ENCODE data around the gene TRABD2A.
"Not testable (repeated sequence)": the region's sequence is repeated elsewhere in the genome, so short reads cannot be mapped to it uniquely, and the experiment has no call there.

The TRABD2A gene

GRCh38 chr2:84880645-84881521 is at the start of gene TRABD2A:
TSS of gene TRABD2A (minus strand) at chr2:84881084. CDS start at chr2:84881039, 45 bp downstream.
- H3K4me3 Mint-ChIP-seq, result peak within 1 kb of the TSS; percentile 87
- peaks cover 40% of the 10 kb centered on the region for H3K4me1 Mint-ChIP-seq
- ATAC-seq (peak; percentile 59), DNase-seq (ENCODE audit: low spot score in 2 of 2) (peak; percentile 39 to 77)
- H3K27ac Mint-ChIP-seq, result peak within 1 kb of the TSS; percentile 91
- H3K9me3 Mint-ChIP-seq, result no peaks in the 10 kb centered on the region
- no peaks in the 10 kb centered on the region for H3K36me3 Mint-ChIP-seq

- Mint-ChIP-seq H3K4me3 (peak overlapping the region; percentile 91), H3K36me3 (peaks cover 19% of the 10 kb centered on the region), H3K4me1 (peaks cover 44% of the 10 kb centered on the region), H3K27ac (peak overlapping the region; percentile 74), H3K9me3 (no peaks in the 10 kb centered on the region)
- DNase-seq (ENCODE audit: low spot score in 2 of 2), result no peak
- no peak for ATAC-seq
Observed at GRCh38 chr2:84927275-84927627, 46.4 kb upstream of the TRABD2A start.

GRCh38 chr2:84925724-84926376 is 45.0 kb upstream of the TRABD2A start:
- H3K27ac Mint-ChIP-seq, result peak overlapping the region; percentile 88
- H3K9me3 Mint-ChIP-seq, result no peaks in the 10 kb centered on the region
- H3K4me3 Mint-ChIP-seq, result peak overlapping the region; percentile 91
- H3K4me1 Mint-ChIP-seq, result peaks cover 36% of the 10 kb centered on the region
- peak; percentile 99 for DNase-seq (ENCODE audit: low spot score in 2 of 2)
- peak; percentile 96 for ATAC-seq
- peaks cover 19% of the 10 kb centered on the region for H3K36me3 Mint-ChIP-seq

- Mint-ChIP-seq H3K9me3 (no peaks in the 10 kb centered on the region), H3K4me1 (peaks cover 39% of the 10 kb centered on the region), H3K36me3 (peaks cover 19% of the 10 kb centered on the region), H3K27ac (peak overlapping the region; percentile 88), H3K4me3 (peak overlapping the region; percentile 91)
- ATAC-seq (peak; percentile 3), DNase-seq (ENCODE audit: low spot score in 2 of 2) (no peak)
Observed at GRCh38 chr2:84925336-84925723, 44.4 kb upstream of the TRABD2A start.

GRCh38 chr2:84924173-84925106 is 43.6 kb upstream of the TRABD2A start:
- ATAC-seq (no peak), DNase-seq (ENCODE audit: low spot score in 2 of 2) (peak in 1 of 2 donors; percentile 67)
- Mint-ChIP-seq H3K27ac (peak overlapping the region; percentile 88), H3K9me3 (no peaks in the 10 kb centered on the region), H3K36me3 (peaks cover 19% of the 10 kb centered on the region), H3K4me1 (peaks cover 47% of the 10 kb centered on the region), H3K4me3 (peak overlapping the region; percentile 48)

GRCh38 chr2:84923009-84923408 is 42.1 kb upstream of the TRABD2A start:
- ATAC-seq (no peak), DNase-seq (ENCODE audit: low spot score in 2 of 2) (no peak)
- H3K4me3 Mint-ChIP-seq, result no peak overlapping the region
- no peaks in the 10 kb centered on the region for H3K9me3 Mint-ChIP-seq
- peaks cover 19% of the 10 kb centered on the region for H3K36me3 Mint-ChIP-seq
- H3K27ac Mint-ChIP-seq, result no peak overlapping the region
- H3K4me1 Mint-ChIP-seq, result peaks cover 54% of the 10 kb centered on the region

GRCh38 chr2:84919885-84920580 is 39.1 kb upstream of the TRABD2A start:
- Mint-ChIP-seq H3K27ac (peak overlapping the region; percentile 65), H3K9me3 (no peaks in the 10 kb centered on the region), H3K4me1 (peaks cover 27% of the 10 kb centered on the region), H3K36me3 (peaks cover 2% of the 10 kb centered on the region), H3K4me3 (peak overlapping the region; percentile 11)
- ATAC-seq (peak; percentile 64), DNase-seq (ENCODE audit: low spot score in 2 of 2) (no peak)

GRCh38 chr2:84918430-84918829 is 37.5 kb upstream of the TRABD2A start:
- no peak for DNase-seq (ENCODE audit: low spot score in 2 of 2)
- Mint-ChIP-seq H3K4me3 (no peak overlapping the region), H3K4me1 (peaks cover 18% of the 10 kb centered on the region), H3K36me3 (no peaks in the 10 kb centered on the region), H3K9me3 (no peaks in the 10 kb centered on the region), H3K27ac (peak overlapping the region; percentile 10)
- ATAC-seq, result no peak

- H3K27ac Mint-ChIP-seq; H3K4me3 Mint-ChIP-seq; H3K9me3 Mint-ChIP-seq; H3K36me3 Mint-ChIP-seq; DNase-seq (ENCODE audit: low spot score in 2 of 2); ATAC-seq: not testable (repeated sequence)
- peaks cover 18% of the 10 kb centered on the region for H3K4me1 Mint-ChIP-seq
Observed at GRCh38 chr2:84917821-84918220, 36.9 kb upstream of the TRABD2A start.

GRCh38 chr2:84915675-84916074 is 34.8 kb upstream of the TRABD2A start:
- H3K9me3 Mint-ChIP-seq; H3K36me3 Mint-ChIP-seq; DNase-seq (ENCODE audit: low spot score in 2 of 2); H3K27ac Mint-ChIP-seq; ATAC-seq; H3K4me3 Mint-ChIP-seq: not testable (repeated sequence)
- peaks cover 25% of the 10 kb centered on the region for H3K4me1 Mint-ChIP-seq

GRCh38 chr2:84914334-84914733 is 33.5 kb upstream of the TRABD2A start:
- Mint-ChIP-seq H3K9me3 (peaks cover 6% of the 10 kb centered on the region), H3K4me1 (peaks cover 20% of the 10 kb centered on the region), H3K36me3 (peaks cover 9% of the 10 kb centered on the region), H3K4me3 (no peak overlapping the region), H3K27ac (no peak overlapping the region)
- DNase-seq (ENCODE audit: low spot score in 2 of 2) (peak in 1 of 2 donors; percentile 12), ATAC-seq (no peak)

GRCh38 chr2:84912984-84913383 is 32.1 kb upstream of the TRABD2A start:
- no peak for ATAC-seq
- Mint-ChIP-seq H3K4me3 (no peak overlapping the region), H3K9me3 (peaks cover 9% of the 10 kb centered on the region), H3K4me1 (peaks cover 29% of the 10 kb centered on the region), H3K27ac (no peak overlapping the region), H3K36me3 (peaks cover 23% of the 10 kb centered on the region)
- DNase-seq (ENCODE audit: low spot score in 2 of 2), result peak in 1 of 2 donors; percentile 20

- H3K27ac Mint-ChIP-seq, result peak overlapping the region; percentile 6
- H3K9me3 Mint-ChIP-seq, result peaks cover 9% of the 10 kb centered on the region
- no peak for ATAC-seq
- no peak overlapping the region for H3K4me3 Mint-ChIP-seq
- H3K36me3 Mint-ChIP-seq, result peaks cover 40% of the 10 kb centered on the region
- no peak for DNase-seq (ENCODE audit: low spot score in 2 of 2)
- peaks cover 43% of the 10 kb centered on the region for H3K4me1 Mint-ChIP-seq
Observed at GRCh38 chr2:84911135-84911678, 30.3 kb upstream of the TRABD2A start.

GRCh38 chr2:84908948-84909713 is 28.2 kb upstream of the TRABD2A start:
- ATAC-seq (no peak), DNase-seq (ENCODE audit: low spot score in 2 of 2) (peak in 1 of 2 donors; percentile 63)
- Mint-ChIP-seq H3K36me3 (peaks cover 61% of the 10 kb centered on the region), H3K4me3 (peak overlapping the region; percentile 94), H3K4me1 (peaks cover 53% of the 10 kb centered on the region), H3K9me3 (peaks cover 9% of the 10 kb centered on the region), H3K27ac (peak overlapping the region; percentile 98)

Data from stimulated activated effector memory CD8-positive, alpha-beta T cell treated with anti-CD3 and anti-CD28 coated beads, Interleukin-12 subunit alpha, Interleukin-12 subunit beta, amount 100 ng/mL, for 72 hours (primary cell).